NCI-H526 treated with DMSO at 0.1 percent for 48 hours (cell line): ENCODE measurements around the gene TNS2.

Experiments
- DNase-seq: peaks from one replicate; lab custom pipeline; 2025; lab: John Stamatoyannopoulos, UW

The TNS2 gene

DNA sequence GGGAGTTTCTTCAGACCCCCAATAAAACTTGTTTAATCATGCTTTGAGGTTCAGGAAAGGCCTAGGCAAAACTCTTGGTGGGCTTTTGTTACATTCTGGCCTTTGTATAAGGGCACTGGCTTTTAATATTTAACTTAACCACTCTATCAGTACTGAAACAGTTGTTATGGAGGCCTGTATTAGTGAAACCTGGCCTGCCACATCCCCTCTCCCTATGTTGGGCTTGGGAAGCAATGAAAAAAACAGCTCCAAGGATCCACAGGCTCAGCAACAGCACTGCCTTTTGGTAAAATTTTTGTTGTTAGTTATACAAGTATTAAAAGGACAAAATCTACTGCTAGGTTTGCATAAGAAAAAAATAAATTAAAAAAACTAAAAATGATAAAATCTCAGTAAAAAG is 64.1 kb downstream of the TNS2 start:
- DNase-seq, result no peak
